Astrocyte (in vitro differentiated cells and primary cell): Measurements from ENCODE around the gene AGPAT1. TPM values are rescaled to one million over a fixed set of nuclear protein-coding genes. Genes with fewer than 3 reads are reported as not detected.

Source experiments
- DNase-seq: peaks from one replicate; pipeline ENCODE4 v3.0.0-alpha.2; 2010; ENCODE audit warnings: low read depth
- FAIRE-seq: peaks from 2 replicates; lab custom pipeline; 2011; peaks lifted over from hg19 to GRCh38; lab: Jason Lieb, UNC
- H2AFZ ChIP-seq: 2 replicates; pipeline ENCODE4 v1.6.0; 2012; ENCODE audit warnings: low read depth, low read length, inconsistent platforms
- H3K27ac ChIP-seq: 2 replicates; pipeline ENCODE4 v1.5.1; 2011; ENCODE audit warnings: low read depth, low read length, inconsistent platforms
- H3K27me3 ChIP-seq: 2 replicates; pipeline ENCODE4 v1.6.0; 2011; ENCODE audit warnings: low read length, inconsistent platforms; ENCODE audit not compliant: insufficient read depth
- H3K36me3 ChIP-seq: 2 replicates; pipeline ENCODE4 v1.5.1; 2011; ENCODE audit warnings: low read length, inconsistent platforms; ENCODE audit not compliant: insufficient read depth
- H3K4me1 ChIP-seq: 2 replicates; pipeline ENCODE4 v1.5.1; 2011; ENCODE audit warnings: low read length, inconsistent platforms; ENCODE audit not compliant: insufficient read depth
- H3K4me2 ChIP-seq: 2 replicates; pipeline ENCODE4 v1.6.0; 2012; ENCODE audit warnings: low read length, inconsistent platforms
- H3K4me3 ChIP-seq: 2 replicates; pipeline ENCODE4 v1.5.1; 2011; ENCODE audit warnings: low read depth, mild to moderate bottlenecking, low read length, inconsistent platforms; ENCODE audit not compliant: insufficient read depth
- H3K79me2 ChIP-seq: 2 replicates; pipeline ENCODE4 v1.6.0; 2012; ENCODE audit warnings: mild to moderate bottlenecking, low read length, inconsistent platforms; ENCODE audit not compliant: insufficient read depth
- H3K9ac ChIP-seq: 2 replicates; pipeline ENCODE4 v1.6.0; 2012; ENCODE audit warnings: mild to moderate bottlenecking, low read length, inconsistent platforms
- H3K9me3 ChIP-seq: 2 replicates; pipeline ENCODE4 v1.5.1; 2012; ENCODE audit warnings: low read depth, mild to moderate bottlenecking, low read length, inconsistent platforms; ENCODE audit not compliant: insufficient read depth
- H4K20me1 ChIP-seq: 2 replicates; pipeline ENCODE4 v1.6.0; 2012; ENCODE audit warnings: low read length, inconsistent platforms; ENCODE audit not compliant: insufficient read depth
- H3K27ac Mint-ChIP-seq: one replicate; pipeline ENCODE4 v1.8.0; 2021; ENCODE audit warnings: mild to moderate bottlenecking, mixed read lengths; ENCODE audit not compliant: unreplicated experiment
- H3K27me3 Mint-ChIP-seq: one replicate; pipeline ENCODE4 v1.8.0; 2021; ENCODE audit warnings: low read depth, mixed read lengths; ENCODE audit not compliant: unreplicated experiment
- H3K36me3 Mint-ChIP-seq: one replicate; pipeline ENCODE4 v1.8.0; 2021; ENCODE audit warnings: low read depth, mixed read lengths; ENCODE audit not compliant: unreplicated experiment
- H3K4me1 Mint-ChIP-seq: one replicate; pipeline ENCODE4 v1.8.0; 2021; ENCODE audit warnings: low read depth, mixed read lengths; ENCODE audit not compliant: unreplicated experiment
- H3K4me3 Mint-ChIP-seq: one replicate; pipeline ENCODE4 v1.8.0; 2021; ENCODE audit warnings: mild to moderate bottlenecking, moderate library complexity, mixed read lengths; ENCODE audit not compliant: unreplicated experiment
- H3K9me3 Mint-ChIP-seq: one replicate; pipeline ENCODE4 v1.8.0; 2021; ENCODE audit warnings: mild to moderate bottlenecking, mixed read lengths; ENCODE audit not compliant: unreplicated experiment
- EZH2 ChIP-seq: IDR thresholded peaks from 2 replicates; pipeline ENCODE4 v1.6.1; 2012; ENCODE audit warnings: mild to moderate bottlenecking, low read length, inconsistent platforms; ENCODE audit not compliant: insufficient read depth
- total RNA-seq: library from RNA; stranded (reverse); gene quantifications from 2 replicates; pipeline ENCODE4 v1.2.1, GENCODE V29; 2021
- TF ChIP-seq, protein P1 (sequence below): IDR thresholded peaks from 2 replicates; pipeline ENCODE4 v1.5.1; 2011; ENCODE audit warnings: low read depth, mild to moderate bottlenecking, inconsistent platforms, low read length, moderate library complexity; ENCODE audit not compliant: insufficient read depth

Gene AGPAT1
- total RNA-seq, 1 donor from 2014 or later: 94.8 TPM

DNA sequence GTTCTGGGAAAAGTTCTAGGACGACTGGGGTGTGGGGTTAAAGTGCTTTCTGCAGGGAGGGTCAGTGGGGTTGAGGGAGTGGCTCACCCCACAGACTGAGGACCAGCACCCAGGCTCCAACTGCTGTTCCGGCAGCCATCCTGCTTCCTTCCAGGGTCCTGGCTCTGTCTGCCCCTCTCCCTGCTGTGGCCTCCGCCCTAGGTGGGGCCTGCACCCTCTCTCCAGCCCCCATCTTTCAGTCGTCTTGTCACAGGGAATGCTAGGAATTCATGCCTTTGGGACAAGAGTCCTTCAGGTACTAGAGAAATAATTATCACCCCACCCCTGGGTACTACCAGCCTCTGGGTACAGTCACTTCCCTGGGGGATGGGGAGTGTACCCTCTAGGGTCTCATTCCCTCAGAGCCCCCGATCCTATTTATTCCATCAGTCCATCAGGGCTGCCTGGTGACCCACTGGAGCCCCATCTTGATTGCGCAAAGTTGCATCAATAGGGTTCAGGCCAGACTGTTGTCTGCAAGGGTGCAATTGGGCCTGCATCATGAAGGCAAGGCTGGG lies 8.3 kb upstream of the AGPAT1 start, which contains the start of gene AGER:
TSS of gene AGER (minus strand) at position 170 of the 557 bp plus-strand sequence. CDS start at position 139, 31 bp downstream.
- H3K36me3 ChIP-seq: peaks cover 18% of the 10 kb centered on the region
- H4K20me1 ChIP-seq: no peaks in the 10 kb centered on the region
- H3K9me3 Mint-ChIP-seq: no peaks in the 10 kb centered on the region
- DNase-seq: no peak
- H3K27me3 ChIP-seq: no peaks in the 10 kb centered on the region
- no peak within 1 kb of the TSS for H3K4me3 ChIP-seq
- H3K9me3 ChIP-seq: no peaks in the 10 kb centered on the region
- peaks cover 27% of the 10 kb centered on the region for H3K4me1 Mint-ChIP-seq
- H2AFZ ChIP-seq: no peak within 1 kb of the TSS
- H3K79me2 ChIP-seq: peaks cover 28% of the 10 kb centered on the region
- no peak within 1 kb of the TSS for H3K9ac ChIP-seq
- peak within 1 kb of the TSS; percentile 31 for H3K27ac Mint-ChIP-seq
- peaks cover 14% of the 10 kb centered on the region for H3K4me1 ChIP-seq
- TF ChIP-seq EZH2: no peak
- TF ChIP-seq, protein P1, sequence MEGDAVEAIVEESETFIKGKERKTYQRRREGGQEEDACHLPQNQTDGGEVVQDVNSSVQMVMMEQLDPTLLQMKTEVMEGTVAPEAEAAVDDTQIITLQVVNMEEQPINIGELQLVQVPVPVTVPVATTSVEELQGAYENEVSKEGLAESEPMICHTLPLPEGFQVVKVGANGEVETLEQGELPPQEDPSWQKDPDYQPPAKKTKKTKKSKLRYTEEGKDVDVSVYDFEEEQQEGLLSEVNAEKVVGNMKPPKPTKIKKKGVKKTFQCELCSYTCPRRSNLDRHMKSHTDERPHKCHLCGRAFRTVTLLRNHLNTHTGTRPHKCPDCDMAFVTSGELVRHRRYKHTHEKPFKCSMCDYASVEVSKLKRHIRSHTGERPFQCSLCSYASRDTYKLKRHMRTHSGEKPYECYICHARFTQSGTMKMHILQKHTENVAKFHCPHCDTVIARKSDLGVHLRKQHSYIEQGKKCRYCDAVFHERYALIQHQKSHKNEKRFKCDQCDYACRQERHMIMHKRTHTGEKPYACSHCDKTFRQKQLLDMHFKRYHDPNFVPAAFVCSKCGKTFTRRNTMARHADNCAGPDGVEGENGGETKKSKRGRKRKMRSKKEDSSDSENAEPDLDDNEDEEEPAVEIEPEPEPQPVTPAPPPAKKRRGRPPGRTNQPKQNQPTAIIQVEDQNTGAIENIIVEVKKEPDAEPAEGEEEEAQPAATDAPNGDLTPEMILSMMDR: no peak
- H3K27me3 Mint-ChIP-seq: no peaks in the 10 kb centered on the region
- H3K4me3 Mint-ChIP-seq: no peak within 1 kb of the TSS
- no peak within 1 kb of the TSS for H3K27ac ChIP-seq
- peaks cover 23% of the 10 kb centered on the region for H3K36me3 Mint-ChIP-seq
- H3K4me2 ChIP-seq: no peak within 1 kb of the TSS
- no peak for FAIRE-seq

DNA sequence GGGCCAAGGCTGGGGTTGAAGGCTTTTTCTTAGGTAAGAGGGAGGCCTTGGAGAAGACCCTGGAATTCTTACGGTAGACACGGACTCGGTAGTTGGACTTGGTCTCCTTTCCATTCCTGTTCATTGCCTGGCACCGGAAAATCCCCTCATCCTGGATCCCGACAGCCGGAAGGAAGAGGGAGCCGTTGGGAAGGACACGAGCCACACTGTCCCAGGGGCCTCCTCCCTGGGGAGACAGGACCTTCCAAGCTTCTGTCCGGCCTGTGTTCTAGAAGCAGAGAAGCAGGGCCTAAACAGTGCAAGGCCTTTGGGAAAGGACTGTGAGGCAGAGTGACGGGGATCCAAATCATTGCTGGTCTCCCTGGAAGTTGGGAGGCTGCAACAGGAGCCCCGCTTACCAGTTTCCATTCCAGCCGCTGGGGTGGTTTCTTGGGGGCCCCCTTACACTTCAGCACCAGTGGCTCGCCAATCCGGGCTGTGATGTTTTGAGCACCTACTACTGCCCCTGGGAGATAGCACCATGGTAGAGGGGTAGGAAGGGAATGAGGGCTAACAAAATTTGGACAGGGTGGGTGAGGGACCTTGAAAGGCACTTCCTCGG lies 7.7 kb upstream of the AGPAT1 start:
- H4K20me1 ChIP-seq: no peaks in the 10 kb centered on the region
- H3K27me3 ChIP-seq: no peaks in the 10 kb centered on the region
- H3K4me2 ChIP-seq: no peak overlapping the region
- Mint-ChIP-seq H3K36me3 (peaks cover 24% of the 10 kb centered on the region), H3K4me3 (no peak overlapping the region), H3K27ac (no peak overlapping the region), H3K27me3 (no peaks in the 10 kb centered on the region), H3K9me3 (no peaks in the 10 kb centered on the region), H3K4me1 (peaks cover 28% of the 10 kb centered on the region)
- H2AFZ ChIP-seq: no peak overlapping the region
- no peak for FAIRE-seq
- no peaks in the 10 kb centered on the region for H3K9me3 ChIP-seq
- H3K4me3 ChIP-seq: no peak overlapping the region
- peaks cover 18% of the 10 kb centered on the region for H3K36me3 ChIP-seq
- peaks cover 14% of the 10 kb centered on the region for H3K4me1 ChIP-seq
- no peak for DNase-seq
- no peak overlapping the region for H3K9ac ChIP-seq
- H3K79me2 ChIP-seq: peaks cover 28% of the 10 kb centered on the region
- no peak overlapping the region for H3K27ac ChIP-seq
- no peak for TF ChIP-seq EZH2
- TF ChIP-seq, protein P1: no peak

DNA sequence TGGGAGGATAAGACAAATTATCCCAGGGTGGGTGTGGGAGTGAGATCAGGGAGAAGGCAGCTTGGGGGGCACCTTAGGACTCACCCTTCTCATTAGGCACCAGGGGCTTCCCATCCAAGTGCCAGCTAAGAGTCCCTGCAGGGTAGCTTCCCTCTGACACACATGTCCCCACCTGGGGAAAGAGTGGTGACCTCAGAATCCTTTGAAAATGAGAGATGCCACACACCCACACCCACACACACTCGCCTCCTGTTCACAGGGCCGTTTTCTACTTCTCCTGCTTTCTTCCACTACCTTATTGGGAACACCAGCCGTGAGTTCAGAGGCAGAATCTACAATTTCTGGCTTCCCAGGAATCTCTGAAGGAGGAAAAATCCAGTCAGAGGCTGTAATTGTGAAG lies 7.1 kb upstream of the AGPAT1 start:
- H3K9me3 ChIP-seq: no peaks in the 10 kb centered on the region
- FAIRE-seq (no peak), DNase-seq (no peak)
- Mint-ChIP-seq H3K27ac (peak overlapping the region; percentile 31), H3K9me3 (no peaks in the 10 kb centered on the region), H3K4me3 (no peak overlapping the region), H3K4me1 (peaks cover 27% of the 10 kb centered on the region), H3K27me3 (no peaks in the 10 kb centered on the region), H3K36me3 (peaks cover 24% of the 10 kb centered on the region)
- TF ChIP-seq EZH2: no peak
- TF ChIP-seq, protein P1: no peak
- H3K27ac ChIP-seq: no peak overlapping the region
- no peaks in the 10 kb centered on the region for H4K20me1 ChIP-seq
- H3K9ac ChIP-seq: no peak overlapping the region
- H3K27me3 ChIP-seq: no peaks in the 10 kb centered on the region
- peaks cover 18% of the 10 kb centered on the region for H3K36me3 ChIP-seq
- peaks cover 11% of the 10 kb centered on the region for H3K4me1 ChIP-seq
- H2AFZ ChIP-seq: no peak overlapping the region
- H3K4me2 ChIP-seq: no peak overlapping the region
- peaks cover 23% of the 10 kb centered on the region for H3K79me2 ChIP-seq
- H3K4me3 ChIP-seq: no peak overlapping the region
